K562 (cell line): ENCODE measurements around the gene AP1M2. TPM values are rescaled to one million over a fixed set of nuclear protein-coding genes. Genes with fewer than 3 reads are reported as not detected.
A peak's percentile ranks its signal among the peaks of the same experiment; 100 is the strongest.
"Not testable (repeated sequence)": the region's sequence is repeated elsewhere in the genome, so short reads cannot be mapped to it uniquely, and the experiment has no call there.

Experiments used
- ATAC-seq: fragments of 200-7000 bp; cut with Tn5 transposase; 3 replicates; pipeline ENCODE4 v1.9.1; 2020; ENCODE audit warnings: moderate library complexity
- BruUV-seq: library from RNA; stranded (reverse); fragments of 400-500 nt; replicated peaks from 2 replicates; lab custom pipeline; 2021; lab: Mats Ljungman, UMichigan
- CTCF ChIA-PET: fragments of 300-600 bp; formaldehyde crosslinking; extraction: SDS; loops from one replicate; lab custom pipeline; 2021; ENCODE audit warnings: low intra/inter-chr PET ratio; lab: Yijun Ruan, JAX
- POLR2A ChIA-PET: fragments of 300-600, 350-650 bp; sonication (Branson Sonifier 250); formaldehyde crosslinking; extraction: SDS; loops from one replicate; lab custom pipeline; 2021; ENCODE audit warnings: antibody characterized with exemption, inconsistent platforms; lab: Yijun Ruan, JAX
- DNase-seq, 4 experiments: peaks; one replicate each; pipeline versions ENCODE4 v3.0.0 to v3.0.0-alpha.2; 2011 to 2018; ENCODE audit warnings: low spot score in 3 of 4, mixed read lengths in 3 of 4; ENCODE audit errors: extremely low read depth in 1 of 4
- FAIRE-seq: peaks from 2 replicates; lab custom pipeline; 2011; peaks lifted over from hg19 to GRCh38; lab: Jason Lieb, UNC
- H2AFZ ChIP-seq: 2 replicates; pipeline ENCODE4 v1.6.0; 2011; ENCODE audit warnings: low read depth, low read length, control low read depth, inconsistent platforms
- H3K27ac ChIP-seq: fragments of 200-600 bp; 3 replicates; pipeline ENCODE4 v1.8.0; 2011; ENCODE audit warnings: low read depth, mild to moderate bottlenecking, control low read depth, inconsistent platforms, low read length, moderate library complexity, mixed read lengths; ENCODE audit errors: extremely low read depth
- H3K27me3 ChIP-seq, 2 experiments: fragments of 300-600 bp in 1 of 2; 2 replicates in 1 of 2; 3 replicates in 1 of 2; pipeline versions ENCODE4 v1.6.0 to v1.8.0; 2011; ENCODE audit warnings: inconsistent platforms in 2 of 2, low read length in 2 of 2, mild to moderate bottlenecking in 1 of 2, mixed read lengths in 1 of 2, moderate library complexity in 1 of 2; ENCODE audit not compliant: control insufficient read depth in 2 of 2, insufficient read depth in 2 of 2
- H3K36me3 ChIP-seq: fragments of 300-600 bp; 3 replicates; pipeline ENCODE4 v1.8.0; 2011; ENCODE audit warnings: mild to moderate bottlenecking, low read length, inconsistent platforms; ENCODE audit not compliant: control insufficient read depth, insufficient read depth
- H3K4me1 ChIP-seq, 2 experiments: fragments of 200-600 bp in 1 of 2; replicated peaks in 1 of 2; 2 replicates in 1 of 2; 3 replicates in 1 of 2; pipeline versions ENCODE4 v1.5.1 to v1.8.0; 2011; ENCODE audit warnings: inconsistent platforms in 2 of 2, low read length in 2 of 2, mild to moderate bottlenecking in 1 of 2, mixed read lengths in 1 of 2, moderate library complexity in 1 of 2; ENCODE audit not compliant: control insufficient read depth in 2 of 2, insufficient read depth in 2 of 2
- H3K4me2 ChIP-seq: 2 replicates; pipeline ENCODE4 v1.6.1; 2011; ENCODE audit warnings: low read length, control low read depth, inconsistent platforms, mixed read lengths; ENCODE audit not compliant: insufficient read depth
- H3K4me3 ChIP-seq: fragments of 200-600 bp; sonication (generic), shearing (Covaris generic); 2 replicates; pipeline ENCODE4 v1.5.1; 2016; ENCODE audit warnings: control low read depth, inconsistent platforms
- H3K79me2 ChIP-seq: fragments of 200-600 bp; 3 replicates; pipeline ENCODE4 v1.8.0; 2011; ENCODE audit warnings: low read length, inconsistent platforms; ENCODE audit not compliant: control insufficient read depth, insufficient read depth
- H3K9ac ChIP-seq, 2 experiments: 2 replicates each; pipeline versions ENCODE4 v1.6.0 to v1.6.1; 2011; ENCODE audit warnings: low read depth in 2 of 2, low read length in 2 of 2, control low read depth in 1 of 2, inconsistent platforms in 1 of 2, mild to moderate bottlenecking in 1 of 2, mixed read lengths in 1 of 2; ENCODE audit not compliant: insufficient read depth in 1 of 2
- H3K9me1 ChIP-seq: one replicate; pipeline ENCODE4 v1.6.0; 2011; ENCODE audit warnings: inconsistent platforms, mild to moderate bottlenecking, low read length, moderate library complexity; ENCODE audit not compliant: control insufficient read depth, insufficient read depth
- H3K9me3 ChIP-seq: replicated peaks from 2 replicates; pipeline ENCODE4 v1.5.1; 2011; ENCODE audit warnings: low read depth, low read length, inconsistent platforms; ENCODE audit not compliant: control insufficient read depth, insufficient read depth
- H4K20me1 ChIP-seq: replicated peaks from 2 replicates; pipeline ENCODE4 v1.6.1; 2011; ENCODE audit warnings: low read length, inconsistent platforms, mixed read lengths; ENCODE audit not compliant: control insufficient read depth, insufficient read depth
- HIVEP1 ChIP-seq: fragments of 250-450 bp; sonication (Bioruptor Pico); IDR thresholded peaks from 2 replicates; pipeline ENCODE4 v1.4.0; 2020; ENCODE audit warnings: mild to moderate bottlenecking
- HLTF ChIP-seq: fragments of 450-650 bp; IDR thresholded peaks from 2 replicates; pipeline ENCODE4 v1.6.1; 2016
- MEF2D ChIP-seq: conservative IDR thresholded peaks from 2 replicates; pipeline ENCODE4 v1.6.1; 2016; ENCODE audit warnings: low read depth, missing genetic modification characterization, missing compliant biosample characterization
- PRMT5 ChIP-seq: sonication (generic); formaldehyde crosslinking; IDR thresholded peaks from 2 replicates; pipeline ENCODE4 v1.5.0; 2020; ENCODE audit warnings: missing genetic modification reagents
- RBM25 ChIP-seq: fragments of 200-400 bp; formaldehyde crosslinking; IDR thresholded peaks from 2 replicates; pipeline ENCODE4 v1.6.1; 2018; ENCODE audit warnings: low read length, low read depth, moderate library complexity; ENCODE audit not compliant: severe bottlenecking
- ZBTB2 ChIP-seq: fragments of 450-650 bp; IDR thresholded peaks from 2 replicates; pipeline ENCODE4 v1.6.1; 2016; ENCODE audit warnings: antibody characterized with exemption
- ZNF121 ChIP-seq: sonication (generic); formaldehyde crosslinking; conservative IDR thresholded peaks from 2 replicates; pipeline ENCODE4 v1.8.0; 2022; ENCODE audit warnings: missing genetic modification reagents
- ZNF384 ChIP-seq: IDR thresholded peaks from 2 replicates; pipeline ENCODE4 v1.6.1; 2012; ENCODE audit warnings: low read depth, low read length, improper control_type of control experiment
- WGBS: fragments of 100-300 bp; shearing (Covaris generic); methylation state at CpG from one replicate; pipeline ENCODE4 v1.1.6; 2016; ENCODE audit warnings: low coverage, mixed read lengths; ENCODE audit not compliant: insufficient coverage; ENCODE audit errors: missing lambda C conversion rate; 5-methylcytosine and 5-hydroxymethylcytosine counted together
- in situ Hi-C: fragments of 300-500 bp; cut with MboI; formaldehyde crosslinking; loops from 4 replicates; pipeline ENCODE4 v1.15.0; 2018; ENCODE audit warnings: inconsistent platforms, mixed read lengths
- intact Hi-C: fragments of 100-400 bp; cut with micrococcal nuclease; formaldehyde crosslinking; loops from 2 replicates; pipeline ENCODE4 v1.14.2; 2022
- polyA plus RNA-seq, 8 experiments: library from polyadenylated mRNA; depleted of rRNA in 4 of 8; stranded (reverse) in 5 of 8; unstranded in 3 of 8; fragments of >200 nt; fragmentation: Nextera tagmentation in 2 of 8; fragmentation: Illumina TruSeq in 1 of 8; extraction: Ambion mirVana in 2 of 8; extraction: Trizol in 1 of 8; gene quantifications; 2 replicates each; pipeline versions ENCODE4 v1.2.1 to v1.2.3, GENCODE V29; 2011 to 2014; ENCODE audit warnings: inconsistent platforms in 1 of 8, missing spikeins in 1 of 8
- total RNA-seq, 7 experiments: library from RNA; depleted of rRNA in 6 of 7; stranded (reverse); fragments of >200 nt in 6 of 7; fragmentation: Illumina TruSeq in 2 of 7; extraction: Trizol in 2 of 7; gene quantifications; 2 replicates each; pipeline versions ENCODE4 v1.2.1 to v1.2.3, GENCODE V29; 2011 to 2021; ENCODE audit warnings: low replicate concordance in 1 of 7
- TF ChIP-seq, protein P1 (sequence below): sonication (generic); formaldehyde crosslinking; IDR thresholded peaks from 2 replicates; pipeline ENCODE4 v1.8.1; 2023; ENCODE audit warnings: mild to moderate bottlenecking, missing genetic modification reagents

The AP1M2 gene
- total and polyA plus RNA-seq, 9 of the 15 experiments (the other 6 are each of a cell fraction or from before 2014, with no cell fraction given), result 0.33 to 1.4 (median 0.89) TPM; not detected in 1

- Histone ChIP-seq H3K9ac (0 out of 4 replicates have a peak overlapping the region, but pooled peaks of 1 of the 2 experiments have one; percentile 70), H3K79me2 (peaks cover 24% of the 10 kb centered on the region), H2AFZ (no peak overlapping the region), H3K27ac (no peak overlapping the region), H3K36me3 (peaks cover 20% of the 10 kb centered on the region; the same call in 2 of the 3 replicates), H3K9me3 (no peaks in the 10 kb centered on the region), H3K4me3 (peak overlapping the region; percentile 97; the same call in 1 of the 2 replicates), H4K20me1 (0 out of 2 replicates have a peak, but pooled peaks cover 4% of the 10 kb centered on the region), H3K4me1 (peaks cover 6 to 43% of the 10 kb centered on the region in 2 experiments; a peak in 4 of 5 replicates), H3K27me3 (no peaks in the 10 kb centered on the region; a peak in 1 of 5 replicates), H3K4me2 (peak overlapping the region; percentile 62; the same call in 1 of the 2 replicates), H3K9me1 (no peaks in the 10 kb centered on the region)
- TF ChIP-seq, protein P1, sequence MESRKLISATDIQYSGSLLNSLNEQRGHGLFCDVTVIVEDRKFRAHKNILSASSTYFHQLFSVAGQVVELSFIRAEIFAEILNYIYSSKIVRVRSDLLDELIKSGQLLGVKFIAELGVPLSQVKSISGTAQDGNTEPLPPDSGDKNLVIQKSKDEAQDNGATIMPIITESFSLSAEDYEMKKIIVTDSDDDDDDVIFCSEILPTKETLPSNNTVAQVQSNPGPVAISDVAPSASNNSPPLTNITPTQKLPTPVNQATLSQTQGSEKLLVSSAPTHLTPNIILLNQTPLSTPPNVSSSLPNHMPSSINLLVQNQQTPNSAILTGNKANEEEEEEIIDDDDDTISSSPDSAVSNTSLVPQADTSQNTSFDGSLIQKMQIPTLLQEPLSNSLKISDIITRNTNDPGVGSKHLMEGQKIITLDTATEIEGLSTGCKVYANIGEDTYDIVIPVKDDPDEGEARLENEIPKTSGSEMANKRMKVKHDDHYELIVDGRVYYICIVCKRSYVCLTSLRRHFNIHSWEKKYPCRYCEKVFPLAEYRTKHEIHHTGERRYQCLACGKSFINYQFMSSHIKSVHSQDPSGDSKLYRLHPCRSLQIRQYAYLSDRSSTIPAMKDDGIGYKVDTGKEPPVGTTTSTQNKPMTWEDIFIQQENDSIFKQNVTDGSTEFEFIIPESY (CRISPR knock-in tag), result peak; percentile 99
- peak; percentile 63 for TF ChIP-seq RBM25
- TF ChIP-seq ZNF121 (CRISPR knock-in tag), result peak; percentile 91
- no peak for TF ChIP-seq HIVEP1
- no peak for TF ChIP-seq PRMT5 (CRISPR knock-in tag)
- TF ChIP-seq MEF2D (tag), result no peak
- TF ChIP-seq ZBTB2, result no peak
- TF ChIP-seq ZNF384, result peak; percentile 45
- TF ChIP-seq HLTF, result no peak
- FAIRE-seq (no peak), DNase-seq (no peak), ATAC-seq (no peak)
- in situ Hi-C loops (no loop called here), intact Hi-C loops (loop anchor here (1.0 to 5.0 kb wide), 3 partner anchors 22 to 39 kb away; no protein-coding TSS in a partner anchor)
- no TSS peak for BruUV-seq
- CTCF ChIA-PET, result no interaction called here
- WGBS, result 53% methylated on average over 8 of the region's 8 CpGs
- POLR2A ChIA-PET, result interaction anchor here (0.6 to 2.9 kb wide), 8 partner anchors 10 to 796 kb away, joined by 3 to 10 read pairs (median 3); partner anchors contain the start of gene KRI1
Observed at GRCh38 chr19:10543059-10543419, 44.1 kb downstream of the AP1M2 start.

DNA sequence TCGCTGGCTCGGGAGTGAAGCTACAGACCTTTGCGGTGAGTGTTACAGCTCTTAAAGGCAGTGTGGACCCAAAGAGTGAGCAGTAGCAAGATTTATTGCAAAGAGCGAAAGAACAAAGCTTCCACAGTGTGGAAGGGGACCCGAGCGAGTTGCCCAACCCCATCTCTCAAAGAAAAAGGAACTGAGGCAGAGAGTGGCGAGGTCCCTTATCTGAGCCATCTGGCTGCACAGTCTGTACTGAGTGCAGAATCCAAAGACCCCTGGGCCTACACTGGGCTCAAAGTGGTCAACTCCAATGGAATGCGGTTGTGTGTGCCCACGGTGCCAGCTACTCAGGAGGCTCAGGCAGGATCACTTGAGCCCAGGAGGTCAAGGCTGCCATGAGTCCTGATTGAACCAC is 48.1 kb downstream of the AP1M2 start:
- Histone ChIP-seq H3K4me1 (peaks cover 4 to 26% of the 10 kb centered on the region in 2 experiments; a peak in 4 of 5 replicates), H2AFZ (peak overlapping the region; percentile 40; the same call in 1 of the 2 replicates), H3K9ac (peak overlapping the region in 1 of 2 experiments; percentile 75; a peak in 1 of 4 replicates), H3K4me2 (peak overlapping the region; percentile 12)
- H3K79me2 ChIP-seq, in situ Hi-C loops, POLR2A ChIA-PET, H3K27me3 ChIP-seq, ATAC-seq, H3K36me3 ChIP-seq, intact Hi-C loops, H3K27ac ChIP-seq, H3K9me1 ChIP-seq, H4K20me1 ChIP-seq, H3K9me3 ChIP-seq, FAIRE-seq, BruUV-seq, CTCF ChIA-PET, H3K4me3 ChIP-seq, DNase-seq: not testable (repeated sequence)
- 9% methylated on average over 6 of the region's 9 CpGs for WGBS
